ENCODE data around the gene ASAP2. TPM values are rescaled to one million over a fixed set of nuclear protein-coding genes. Genes with fewer than 3 reads are reported as not detected.

Gene ASAP2
- total RNA-seq, 1 donor from 2014 or later = 58.0 TPM

GRCh38 chr2:9300214-9300613 lies 93.6 kb downstream of the ASAP2 start:
- DNase-seq = no peak

- DNase-seq = no peak
These were observed 94.3 kb downstream of the ASAP2 start for GRCh38 chr2:9300829-9301453.

GRCh38 chr2:9302755-9303154 lies 96.1 kb downstream of the ASAP2 start:
- DNase-seq = no peak

GRCh38 chr2:9303528-9304225 lies 97.1 kb downstream of the ASAP2 start:
- no peak for DNase-seq

- no peak for DNase-seq
These were observed 100.3 kb downstream of the ASAP2 start for GRCh38 chr2:9306911-9307310.

- DNase-seq = no peak
These were observed 100.9 kb downstream of the ASAP2 start for GRCh38 chr2:9307535-9307934.

- no peak for DNase-seq
These were observed 101.8 kb downstream of the ASAP2 start for GRCh38 chr2:9308186-9308955.

GRCh38 chr2:9309147-9309546 lies 102.5 kb downstream of the ASAP2 start:
- DNase-seq = no peak

GRCh38 chr2:9310377-9310776 lies 103.8 kb downstream of the ASAP2 start:
- DNase-seq = peak; percentile 74

GRCh38 chr2:9310798-9311197 lies 104.2 kb downstream of the ASAP2 start:
- peak; percentile 24 for DNase-seq

GRCh38 chr2:9311488-9311887 lies 104.9 kb downstream of the ASAP2 start:
- DNase-seq = peak; percentile 59

GRCh38 chr2:9312591-9312990 lies 106.0 kb downstream of the ASAP2 start:
- DNase-seq = no peak

GRCh38 chr2:9313443-9313842 lies 106.8 kb downstream of the ASAP2 start:
- no peak for DNase-seq

GRCh38 chr2:9315280-9315847 lies 108.8 kb downstream of the ASAP2 start:
- no peak for DNase-seq

GRCh38 chr2:9317559-9317958 lies 110.9 kb downstream of the ASAP2 start:
- no peak for DNase-seq

GRCh38 chr2:9318461-9319337 lies 112.1 kb downstream of the ASAP2 start:
- peak; percentile 80 for DNase-seq

GRCh38 chr2:9319338-9319715 lies 112.7 kb downstream of the ASAP2 start:
- DNase-seq = no peak

- DNase-seq = no peak
These were observed 116.0 kb downstream of the ASAP2 start for GRCh38 chr2:9322576-9322975.

GRCh38 chr2:9325428-9325827 lies 118.8 kb downstream of the ASAP2 start:
- DNase-seq = no peak

- DNase-seq = peak; percentile 52
These were observed 120.4 kb downstream of the ASAP2 start for GRCh38 chr2:9326975-9327374.

GRCh38 chr2:9327873-9328352 lies 121.3 kb downstream of the ASAP2 start:
- peak; percentile 83 for DNase-seq

GRCh38 chr2:9328931-9329330 lies 122.3 kb downstream of the ASAP2 start:
- no peak for DNase-seq
